Fibroblast of lung (primary cell): Measurements from ENCODE around the gene ASIC2. TPM values are rescaled to one million over a fixed set of nuclear protein-coding genes. Genes with fewer than 3 reads are reported as not detected.

Experiments
- DNase-seq, 2 donors: peaks; one replicate each; pipeline versions ENCODE4 v3.0.0 to v3.0.0-alpha.2; 2010; ENCODE audit warnings: low read depth in 2 of 2
- H2AFZ ChIP-seq: 2 replicates; pipeline ENCODE4 v1.5.1; 2012; ENCODE audit warnings: low read length, control low read depth, inconsistent platforms
- H3K27ac ChIP-seq: 2 replicates; pipeline ENCODE4 v1.5.1; 2011; ENCODE audit warnings: low read length, control low read depth; ENCODE audit not compliant: insufficient read depth
- H3K27me3 ChIP-seq: 2 replicates; pipeline ENCODE4 v1.5.1; 2011; ENCODE audit warnings: mild to moderate bottlenecking, low read length; ENCODE audit not compliant: control insufficient read depth, insufficient read depth
- H3K36me3 ChIP-seq: 2 replicates; pipeline ENCODE4 v1.5.1; 2011; ENCODE audit warnings: low read length; ENCODE audit not compliant: control insufficient read depth, insufficient read depth
- H3K4me1 ChIP-seq: 2 replicates; pipeline ENCODE4 v1.5.1; 2011; ENCODE audit warnings: low read length; ENCODE audit not compliant: control insufficient read depth, insufficient read depth; ENCODE audit errors: extremely low read depth
- H3K4me2 ChIP-seq: 2 replicates; pipeline ENCODE4 v1.5.1; 2011; ENCODE audit warnings: low read length, control low read depth; ENCODE audit not compliant: insufficient read depth; ENCODE audit errors: extremely low read depth
- H3K4me3 ChIP-seq, 4 experiments: fragments of 200-600 bp in 1 of 4; sonication (generic) in 1 of 4; replicated peaks in 1 of 4; 2 replicates each; pipeline ENCODE4 v1.5.1; 2011 to 2016; ENCODE audit warnings: low read length in 4 of 4, low read depth in 3 of 4, mild to moderate bottlenecking in 3 of 4, control low read depth in 2 of 4, inconsistent platforms in 1 of 4, mixed read lengths in 1 of 4; ENCODE audit not compliant: insufficient read depth in 1 of 4; ENCODE audit errors: control extremely low read depth in 1 of 4
- H3K79me2 ChIP-seq: 2 replicates; pipeline ENCODE4 v1.5.1; 2012; ENCODE audit warnings: mild to moderate bottlenecking, low read length, inconsistent platforms; ENCODE audit not compliant: control insufficient read depth, insufficient read depth
- H3K9ac ChIP-seq: 2 replicates; pipeline ENCODE4 v1.5.1; 2011; ENCODE audit warnings: mild to moderate bottlenecking, low read length, control low read depth; ENCODE audit not compliant: insufficient read depth
- H3K9me3 ChIP-seq: 2 replicates; pipeline ENCODE4 v1.5.1; 2012; ENCODE audit warnings: low read depth, low read length; ENCODE audit not compliant: control insufficient read depth, insufficient read depth
- H4K20me1 ChIP-seq: 2 replicates; pipeline ENCODE4 v1.5.1; 2011; ENCODE audit warnings: low read length; ENCODE audit not compliant: control insufficient read depth, insufficient read depth; ENCODE audit errors: extremely low read depth
- CTCF ChIP-seq, 2 donors: IDR thresholded peaks in 1 of 2; conservative IDR thresholded peaks in 1 of 2; 1 replicate in 1 of 2; 2 replicates in 1 of 2; pipeline ENCODE4 v1.5.1; 2011 to 2012; ENCODE audit warnings: low read length in 2 of 2, control low read depth in 1 of 2, inconsistent platforms in 1 of 2, low read depth in 1 of 2, mild to moderate bottlenecking in 1 of 2
- EZH2 ChIP-seq: IDR thresholded peaks from 2 replicates; pipeline ENCODE4 v1.5.1; 2012; ENCODE audit warnings: low read length, control low read depth, mild to moderate bottlenecking; ENCODE audit errors: missing control alignments
- polyA plus RNA-seq, 2 donors: library from polyadenylated mRNA; depleted of rRNA in 1 of 2; stranded (reverse) in 1 of 2; unstranded in 1 of 2; fragments of >200 nt; gene quantifications; 2 replicates each; pipeline ENCODE4 v1.2.1, GENCODE V29; 2011 to 2012; ENCODE audit warnings: missing spikeins in 1 of 2
- total RNA-seq: library from RNA; depleted of rRNA; stranded (reverse); fragments of >200 nt; gene quantifications from 2 replicates; pipeline ENCODE4 v1.2.1, GENCODE V29; 2014

The ASIC2 gene
- total and polyA plus RNA-seq, 2 donors (not counting 1 experiment from before 2014, with no cell fraction given): 0.08 to 0.50 TPM

- no peaks in the 10 kb centered on the region for H3K4me1 ChIP-seq
- DNase-seq: no peak
- H2AFZ ChIP-seq: no peak overlapping the region
Observed at GRCh38 chr17:33328129-33328528, 35.0 kb upstream of the ASIC2 start.

GRCh38 chr17:33324736-33325135 lies 31.6 kb upstream of the ASIC2 start:
- H3K36me3 ChIP-seq: no peaks in the 10 kb centered on the region
- no peaks in the 10 kb centered on the region for H3K4me1 ChIP-seq

More at GRCh38 chr17:33328129-33328528, 35.0 kb upstream of the ASIC2 start:
- no peaks in the 10 kb centered on the region for H4K20me1 ChIP-seq
- TF ChIP-seq CTCF (conservative IDR thresholded peaks at IDR 0.05 in 1 of 2, IDR thresholded peaks at IDR 0.05 in 1 of 2; ENCODE audit: low read depth in 1 of 2, low read length in 2 of 2): no peak
- TF ChIP-seq EZH2: no peak
- H3K36me3 ChIP-seq: no peaks in the 10 kb centered on the region
- H3K27ac ChIP-seq: no peak overlapping the region
- H3K9me3 ChIP-seq: no peaks in the 10 kb centered on the region
- no peaks in the 10 kb centered on the region for H3K27me3 ChIP-seq
- no peak overlapping the region for H3K9ac ChIP-seq
- no peak overlapping the region for H3K4me2 ChIP-seq
- no peaks in the 10 kb centered on the region for H3K79me2 ChIP-seq
- no peak overlapping the region for H3K4me3 ChIP-seq

GRCh38 chr17:33322063-33322462 lies 29.0 kb upstream of the ASIC2 start:
- no peaks in the 10 kb centered on the region for H3K79me2 ChIP-seq
- no peaks in the 10 kb centered on the region for H3K9me3 ChIP-seq
- no peaks in the 10 kb centered on the region for H4K20me1 ChIP-seq
- peak in 1 of 2 donors; percentile 26 for DNase-seq
- TF ChIP-seq EZH2 (no peak), CTCF (conservative IDR thresholded peaks at IDR 0.05 in 1 of 2, IDR thresholded peaks at IDR 0.05 in 1 of 2; ENCODE audit: low read depth in 1 of 2, low read length in 2 of 2) (no peak)
- no peaks in the 10 kb centered on the region for H3K4me1 ChIP-seq
- H3K4me2 ChIP-seq: no peak overlapping the region
- no peaks in the 10 kb centered on the region for H3K36me3 ChIP-seq
- H3K27me3 ChIP-seq: no peaks in the 10 kb centered on the region
- no peak overlapping the region for H3K4me3 ChIP-seq
- H3K9ac ChIP-seq: no peak overlapping the region
- H2AFZ ChIP-seq: no peak overlapping the region
- no peak overlapping the region for H3K27ac ChIP-seq

More at GRCh38 chr17:33324736-33325135, 31.6 kb upstream of the ASIC2 start:
- no peak for TF ChIP-seq EZH2
- no peak for TF ChIP-seq CTCF (conservative IDR thresholded peaks at IDR 0.05 in 1 of 2, IDR thresholded peaks at IDR 0.05 in 1 of 2; ENCODE audit: low read depth in 1 of 2, low read length in 2 of 2)
- no peak for DNase-seq
- H4K20me1 ChIP-seq: no peaks in the 10 kb centered on the region
- no peak overlapping the region for H3K4me3 ChIP-seq
- no peaks in the 10 kb centered on the region for H3K79me2 ChIP-seq
- H3K9ac ChIP-seq: no peak overlapping the region
- no peaks in the 10 kb centered on the region for H3K9me3 ChIP-seq
- no peak overlapping the region for H2AFZ ChIP-seq
- H3K27ac ChIP-seq: no peak overlapping the region
- no peaks in the 10 kb centered on the region for H3K27me3 ChIP-seq
- no peak overlapping the region for H3K4me2 ChIP-seq
